OCI-LY3 (cell line): ENCODE data around the gene CBR3.

Experiments
- CTCF ChIP-seq: fragments of 200-600, 300-600 bp; sonication (generic); IDR thresholded peaks from 2 replicates; pipeline ENCODE4 v1.5.1; 2014; ENCODE audit warnings: antibody characterized with exemption, low read length, low read depth
- EZH2phosphoT487 ChIP-seq: fragments of 200-600 bp; shearing (Covaris generic); IDR thresholded peaks from 2 replicates; pipeline ENCODE4 v1.6.1; 2018; ENCODE audit warnings: antibody characterized with exemption, mixed run types, low read depth

- TF ChIP-seq CTCF (no peak), EZH2phosphoT487 (no peak)
Measured at GRCh38 chr21:36124395-36124794, 10.5 kb upstream of the CBR3 start.
